CD4-positive, alpha-beta T cell (primary cell): ENCODE results near the gene SS18L1. TPM values are rescaled to one million over a fixed set of nuclear protein-coding genes. Genes with fewer than 3 reads are reported as not detected.

Source experiments
- ATAC-seq: fragments of 200-7000 bp; cut with Tn5 transposase; one replicate; pipeline ENCODE4 v1.10.0; 2022; ENCODE audit warnings: mild to moderate bottlenecking; ENCODE audit not compliant: poor library complexity
- CTCF ChIA-PET: fragments of 350-600 bp; sonication (Branson Sonifier 250); formaldehyde crosslinking; loops from one replicate; lab custom pipeline; 2021; ENCODE audit warnings: antibody characterized with exemption, inconsistent platforms; lab: Charles Lee
- POLR2A ChIA-PET: fragments of 350-600 bp; sonication (Branson Sonifier 250); formaldehyde crosslinking; loops from one replicate; lab custom pipeline; 2021; ENCODE audit warnings: antibody characterized with exemption, inconsistent platforms; lab: Charles Lee
- DNase-seq, 14 experiments: peaks; one replicate each; pipeline ENCODE4 v3.0.0-alpha.2; 2013 to 2020; ENCODE audit warnings: mixed read lengths in 2 of 14
- H3K27ac ChIP-seq, 2 donors: one replicate each; pipeline versions ENCODE4 v1.5.1 to v1.7.0; 2013; ENCODE audit warnings: low read length in 2 of 2, low read depth in 1 of 2, mild to moderate bottlenecking in 1 of 2
- H3K27me3 ChIP-seq, 2 experiments: 1 replicate in 1 of 2; 2 replicates in 1 of 2; pipeline versions ENCODE4 v1.6.1 to v1.7.0; 2013; ENCODE audit warnings: low read length in 2 of 2, control low read depth in 1 of 2, mild to moderate bottlenecking in 1 of 2, moderate library complexity in 1 of 2; ENCODE audit not compliant: insufficient read depth in 2 of 2, control insufficient read depth in 1 of 2
- H3K36me3 ChIP-seq: one replicate; pipeline ENCODE4 v1.6.1; 2013; ENCODE audit warnings: low read length, control low read depth; ENCODE audit not compliant: insufficient read depth
- H3K4me1 ChIP-seq: one replicate; pipeline ENCODE4 v1.6.1; 2013; ENCODE audit warnings: low read length, control low read depth; ENCODE audit not compliant: insufficient read depth
- H3K4me3 ChIP-seq: one replicate; pipeline ENCODE4 v1.5.1; 2013; ENCODE audit warnings: mild to moderate bottlenecking, low read length, moderate library complexity
- H3K9me3 ChIP-seq, 2 experiments: 1 replicate in 1 of 2; 2 replicates in 1 of 2; pipeline versions ENCODE4 v1.6.1 to v1.7.0; 2013; ENCODE audit warnings: low read length in 2 of 2, mild to moderate bottlenecking in 2 of 2, control low read depth in 1 of 2, moderate library complexity in 1 of 2; ENCODE audit not compliant: control insufficient read depth in 1 of 2, insufficient read depth in 1 of 2
- H3K27ac Mint-ChIP-seq: one replicate; pipeline ENCODE4 v1.8.0; 2020; ENCODE audit warnings: mixed read lengths
- H3K27me3 Mint-ChIP-seq: one replicate; pipeline ENCODE4 v1.8.0; 2021; ENCODE audit warnings: mixed read lengths
- H3K36me3 Mint-ChIP-seq: one replicate; pipeline ENCODE4 v1.8.0; 2021; ENCODE audit warnings: low read depth, mixed read lengths
- H3K4me1 Mint-ChIP-seq: one replicate; pipeline ENCODE4 v1.8.0; 2021; ENCODE audit warnings: low read depth, mixed read lengths
- H3K4me3 Mint-ChIP-seq: one replicate; pipeline ENCODE4 v1.8.0; 2020; ENCODE audit warnings: mild to moderate bottlenecking, mixed read lengths
- H3K9me3 Mint-ChIP-seq: one replicate; pipeline ENCODE4 v1.8.0; 2020; ENCODE audit warnings: mixed read lengths
- intact Hi-C, 2 experiments: fragments of 100-400 bp; cut with DNase I in 1 of 2; cut with micrococcal nuclease in 1 of 2; formaldehyde crosslinking; loops; one replicate each; pipeline versions ENCODE4 v1.15.1 to v1.9.0; 2023 to 2025; cut with DNase I, micrococcal nuclease
- total RNA-seq, 174 experiments: library from RNA in 2 of 174; stranded (reverse) in 2 of 174; gene quantifications; one replicate each; pipeline ENCODE4 v1.2.3 and lab custom pipeline; 2021 to 2026
- TF ChIP-seq, protein P1 (sequence below): fragments of 200-600 bp; IDR thresholded peaks from one replicate; pipeline ENCODE4 v1.8.0; 2022; ENCODE audit warnings: antibody characterized with exemption, mild to moderate bottlenecking

SS18L1 gene
- total RNA-seq, 2 experiments from 2014 or later: 12.8 to 13.4 TPM

DNA sequence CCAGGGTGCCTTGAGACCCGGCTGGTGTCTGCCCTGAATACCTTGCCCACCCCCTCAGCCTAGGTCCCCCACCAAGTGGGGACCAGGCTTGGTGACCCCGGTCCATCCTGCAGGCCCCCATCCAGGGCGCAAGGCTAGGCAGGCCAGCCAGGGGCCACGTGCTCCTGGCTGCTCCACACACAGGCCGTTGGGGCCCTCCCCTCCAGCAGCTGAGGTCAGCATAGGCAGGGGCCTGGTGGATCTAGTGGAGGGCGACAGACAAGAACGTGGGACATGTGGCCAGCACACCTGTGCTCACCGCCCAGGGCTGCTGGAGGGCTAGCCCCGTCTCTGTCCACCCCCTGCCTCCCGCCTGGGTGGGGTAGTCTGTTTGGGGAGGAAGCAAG, 84.0 kb downstream of the SS18L1 start:
- H3K27ac Mint-ChIP-seq: no peak overlapping the region
- H3K27me3 Mint-ChIP-seq: peaks cover 28% of the 10 kb centered on the region
- Histone ChIP-seq H3K27me3 (peaks cover 11 to 13% of the 10 kb centered on the region in 2 experiments), H3K9me3 (peaks cover 0 to 32% of the 10 kb centered on the region in 2 experiments), H3K4me1 (no peaks in the 10 kb centered on the region), H3K4me3 (no peak overlapping the region), H3K27ac (no peak overlapping the region), H3K36me3 (no peaks in the 10 kb centered on the region)
- intact Hi-C loops: no loop called here
- ChIA-PET CTCF (no interaction called here), POLR2A (no interaction called here)
- no peak overlapping the region for H3K4me3 Mint-ChIP-seq
- TF ChIP-seq, protein P1, sequence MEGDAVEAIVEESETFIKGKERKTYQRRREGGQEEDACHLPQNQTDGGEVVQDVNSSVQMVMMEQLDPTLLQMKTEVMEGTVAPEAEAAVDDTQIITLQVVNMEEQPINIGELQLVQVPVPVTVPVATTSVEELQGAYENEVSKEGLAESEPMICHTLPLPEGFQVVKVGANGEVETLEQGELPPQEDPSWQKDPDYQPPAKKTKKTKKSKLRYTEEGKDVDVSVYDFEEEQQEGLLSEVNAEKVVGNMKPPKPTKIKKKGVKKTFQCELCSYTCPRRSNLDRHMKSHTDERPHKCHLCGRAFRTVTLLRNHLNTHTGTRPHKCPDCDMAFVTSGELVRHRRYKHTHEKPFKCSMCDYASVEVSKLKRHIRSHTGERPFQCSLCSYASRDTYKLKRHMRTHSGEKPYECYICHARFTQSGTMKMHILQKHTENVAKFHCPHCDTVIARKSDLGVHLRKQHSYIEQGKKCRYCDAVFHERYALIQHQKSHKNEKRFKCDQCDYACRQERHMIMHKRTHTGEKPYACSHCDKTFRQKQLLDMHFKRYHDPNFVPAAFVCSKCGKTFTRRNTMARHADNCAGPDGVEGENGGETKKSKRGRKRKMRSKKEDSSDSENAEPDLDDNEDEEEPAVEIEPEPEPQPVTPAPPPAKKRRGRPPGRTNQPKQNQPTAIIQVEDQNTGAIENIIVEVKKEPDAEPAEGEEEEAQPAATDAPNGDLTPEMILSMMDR: no peak
- H3K36me3 Mint-ChIP-seq: no peaks in the 10 kb centered on the region
- DNase-seq (no peak), ATAC-seq (no peak)
- no peaks in the 10 kb centered on the region for H3K4me1 Mint-ChIP-seq
- H3K9me3 Mint-ChIP-seq: no peaks in the 10 kb centered on the region

DNA sequence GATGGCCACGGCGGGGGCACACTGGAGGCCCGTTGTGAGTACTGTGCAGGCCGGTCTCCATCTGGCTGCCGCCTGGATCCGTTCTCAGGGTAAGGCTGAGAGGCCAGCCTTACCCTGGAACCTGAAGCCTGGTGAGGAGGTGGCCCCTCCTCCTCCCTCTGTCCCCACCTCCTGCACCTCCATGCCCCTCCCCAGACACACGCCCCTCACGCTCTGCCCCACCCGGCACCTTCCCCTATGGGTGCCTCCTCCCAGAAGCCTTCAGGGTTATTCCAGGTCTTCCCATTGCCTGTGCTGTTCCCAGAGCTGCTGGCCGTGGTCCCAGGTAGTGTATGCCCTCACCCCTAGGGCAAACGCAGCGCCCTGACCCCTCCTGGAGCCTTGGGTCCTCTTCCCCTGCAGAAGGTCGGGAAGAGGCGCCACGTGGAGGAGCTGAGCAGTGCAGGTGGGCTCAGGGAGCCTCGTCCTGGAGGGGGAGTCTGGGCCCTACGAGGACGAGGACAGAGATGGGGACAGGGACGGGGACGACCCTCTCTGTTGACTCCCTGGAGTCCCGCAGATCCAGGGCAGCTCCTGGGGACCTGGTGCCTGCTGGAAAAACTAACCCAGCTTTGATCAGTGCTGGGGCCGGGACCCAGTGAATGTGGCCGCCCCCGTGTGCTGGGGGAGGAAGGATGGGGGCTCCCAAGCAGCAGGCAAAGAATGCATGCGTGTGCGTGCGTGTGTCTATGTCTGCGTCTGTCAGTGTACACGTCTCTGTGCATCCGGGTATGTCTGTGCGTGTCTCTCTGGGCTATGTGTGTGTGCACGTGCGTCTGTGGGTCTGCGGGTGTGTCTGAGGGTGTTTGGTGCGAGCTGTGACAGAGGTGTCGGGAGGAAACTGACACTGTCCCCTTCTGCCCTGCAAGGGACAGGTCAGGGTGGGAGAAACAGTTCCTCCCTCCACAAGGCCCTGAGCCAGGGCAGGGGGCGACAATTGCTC, 84.7 kb downstream of the SS18L1 start:
- TF ChIP-seq, protein P1: no peak
- no peaks in the 10 kb centered on the region for H3K9me3 Mint-ChIP-seq
- peaks cover 22% of the 10 kb centered on the region for H3K27me3 Mint-ChIP-seq
- ChIA-PET CTCF (no interaction called here), POLR2A (no interaction called here)
- H3K4me3 Mint-ChIP-seq: no peak overlapping the region
- no peaks in the 10 kb centered on the region for H3K4me1 Mint-ChIP-seq
- Histone ChIP-seq H3K36me3 (no peaks in the 10 kb centered on the region), H3K9me3 (peaks cover 0 to 27% of the 10 kb centered on the region in 2 experiments), H3K4me1 (no peaks in the 10 kb centered on the region), H3K4me3 (no peak overlapping the region), H3K27me3 (peaks cover 4 to 7% of the 10 kb centered on the region in 2 experiments), H3K27ac (no peak overlapping the region)
- no peak for ATAC-seq
- intact Hi-C loops: no loop called here
- H3K36me3 Mint-ChIP-seq: no peaks in the 10 kb centered on the region
- DNase-seq: no peak
- no peak overlapping the region for H3K27ac Mint-ChIP-seq

DNA sequence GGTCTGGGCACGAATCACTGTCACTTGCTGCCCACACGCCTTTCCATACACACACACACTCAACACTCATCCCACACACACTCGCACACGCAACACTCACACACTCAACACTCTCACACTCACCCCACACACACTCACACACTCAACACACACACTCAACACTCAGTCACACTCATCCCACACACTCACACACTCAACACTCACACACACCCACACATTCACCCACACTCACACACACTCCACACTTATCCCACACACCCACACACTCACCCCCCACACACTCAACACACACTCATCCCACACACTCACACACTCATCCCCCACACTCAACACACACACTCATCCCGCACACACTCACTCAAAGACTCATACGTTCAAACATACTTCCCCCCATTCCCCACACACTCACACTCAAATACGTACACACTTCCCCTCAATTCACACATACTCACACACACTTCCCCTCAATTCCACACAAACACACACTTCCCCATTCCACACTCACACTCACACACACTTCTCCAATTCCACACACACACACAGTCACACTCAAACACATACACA, 85.5 kb downstream of the SS18L1 start:
- ATAC-seq: no peak
- H3K9me3 ChIP-seq: peaks cover 0 to 33% of the 10 kb centered on the region in 2 experiments

More for the DNA sequence above, 85.5 kb downstream of the SS18L1 start:
- Histone ChIP-seq H3K27me3 (peaks cover 0 to 2% of the 10 kb centered on the region in 2 experiments), H3K4me3 (no peak overlapping the region), H3K27ac (no peak overlapping the region), H3K36me3 (no peaks in the 10 kb centered on the region), H3K4me1 (no peaks in the 10 kb centered on the region)
- DNase-seq: no peak
- CTCF ChIA-PET: no interaction called here
- intact Hi-C loops: no loop called here
- Mint-ChIP-seq H3K9me3 (no peaks in the 10 kb centered on the region), H3K4me1 (no peaks in the 10 kb centered on the region), H3K27me3 (peaks cover 27% of the 10 kb centered on the region), H3K4me3 (no peak overlapping the region), H3K36me3 (no peaks in the 10 kb centered on the region), H3K27ac (no peak overlapping the region)
- POLR2A ChIA-PET: no interaction called here
- TF ChIP-seq, protein P1: no peak
